Measurements from ENCODE around the gene ASS1.

Gene ASS1

GRCh38 chr9:130414910-130415746 lies 29.6 kb upstream of the ASS1 start:
- DNase-seq: no peak
- in situ Hi-C loops (cut with MboI; ENCODE audit: low pct_unique_long_range_greater_than_20kb, low sequenced_read_pairs): no loop called here

DNA sequence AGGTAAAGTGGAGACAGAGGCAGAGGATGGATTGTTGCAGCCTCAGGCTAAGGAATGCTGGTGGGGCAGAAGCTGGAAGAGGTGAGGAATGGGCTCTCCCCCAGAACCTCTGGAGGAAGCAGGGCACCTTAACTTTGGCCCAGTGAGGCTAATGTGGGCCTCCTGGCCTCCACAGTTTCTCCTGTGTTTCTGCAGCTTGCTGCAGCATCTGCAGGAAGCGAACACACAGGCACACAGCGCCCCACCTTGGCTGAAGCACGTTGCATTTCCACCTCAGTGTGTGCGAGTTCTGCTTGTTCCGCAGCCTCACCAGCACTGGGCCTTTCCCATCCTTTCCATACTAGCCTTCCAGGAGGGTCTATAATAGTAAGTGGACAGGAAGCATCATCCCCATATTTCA lies 27.2 kb upstream of the ASS1 start:
- in situ Hi-C loops (cut with MboI; ENCODE audit: low pct_unique_long_range_greater_than_20kb, low sequenced_read_pairs): no loop called here

DNA sequence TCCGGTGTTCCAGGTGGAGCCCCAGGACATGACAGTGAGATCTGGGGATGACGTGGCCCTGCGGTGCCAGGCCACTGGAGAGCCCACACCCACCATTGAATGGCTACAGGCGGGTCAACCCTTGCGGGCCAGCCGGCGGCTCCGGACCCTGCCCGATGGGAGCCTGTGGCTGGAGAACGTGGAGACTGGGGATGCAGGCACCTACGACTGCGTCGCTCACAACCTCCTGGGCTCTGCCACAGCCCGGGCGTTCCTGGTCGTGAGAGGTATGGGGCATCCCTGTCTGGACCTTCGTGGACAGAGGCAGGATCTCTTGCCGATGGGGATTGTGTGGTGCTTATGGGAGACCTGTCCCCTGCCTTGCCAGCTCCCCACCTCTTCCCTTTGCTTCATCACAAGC lies 26.0 kb upstream of the ASS1 start:
- no peak for DNase-seq
- in situ Hi-C loops (cut with MboI; ENCODE audit: low pct_unique_long_range_greater_than_20kb, low sequenced_read_pairs): no loop called here

More for the DNA sequence above, 27.2 kb upstream of the ASS1 start:
- no peak for DNase-seq

GRCh38 chr9:130419521-130420035 lies 25.2 kb upstream of the ASS1 start:
- DNase-seq: no peak
- in situ Hi-C loops (cut with MboI; ENCODE audit: low pct_unique_long_range_greater_than_20kb, low sequenced_read_pairs): no loop called here

- DNase-seq: no peak
- in situ Hi-C loops (cut with MboI; ENCODE audit: low pct_unique_long_range_greater_than_20kb, low sequenced_read_pairs): no loop called here
Observed at GRCh38 chr9:130421154-130421801, 23.5 kb upstream of the ASS1 start.

- in situ Hi-C loops (cut with MboI; ENCODE audit: low pct_unique_long_range_greater_than_20kb, low sequenced_read_pairs): no loop called here
- DNase-seq: no peak
Observed at GRCh38 chr9:130421802-130422276, 22.9 kb upstream of the ASS1 start.

- no peak for DNase-seq
- in situ Hi-C loops (cut with MboI; ENCODE audit: low pct_unique_long_range_greater_than_20kb, low sequenced_read_pairs): no loop called here
Observed at GRCh38 chr9:130422546-130422945, 22.2 kb upstream of the ASS1 start.

- no peak for DNase-seq
- in situ Hi-C loops (cut with MboI; ENCODE audit: low pct_unique_long_range_greater_than_20kb, low sequenced_read_pairs): no loop called here
Observed at GRCh38 chr9:130423272-130423671, 21.5 kb upstream of the ASS1 start.

DNA sequence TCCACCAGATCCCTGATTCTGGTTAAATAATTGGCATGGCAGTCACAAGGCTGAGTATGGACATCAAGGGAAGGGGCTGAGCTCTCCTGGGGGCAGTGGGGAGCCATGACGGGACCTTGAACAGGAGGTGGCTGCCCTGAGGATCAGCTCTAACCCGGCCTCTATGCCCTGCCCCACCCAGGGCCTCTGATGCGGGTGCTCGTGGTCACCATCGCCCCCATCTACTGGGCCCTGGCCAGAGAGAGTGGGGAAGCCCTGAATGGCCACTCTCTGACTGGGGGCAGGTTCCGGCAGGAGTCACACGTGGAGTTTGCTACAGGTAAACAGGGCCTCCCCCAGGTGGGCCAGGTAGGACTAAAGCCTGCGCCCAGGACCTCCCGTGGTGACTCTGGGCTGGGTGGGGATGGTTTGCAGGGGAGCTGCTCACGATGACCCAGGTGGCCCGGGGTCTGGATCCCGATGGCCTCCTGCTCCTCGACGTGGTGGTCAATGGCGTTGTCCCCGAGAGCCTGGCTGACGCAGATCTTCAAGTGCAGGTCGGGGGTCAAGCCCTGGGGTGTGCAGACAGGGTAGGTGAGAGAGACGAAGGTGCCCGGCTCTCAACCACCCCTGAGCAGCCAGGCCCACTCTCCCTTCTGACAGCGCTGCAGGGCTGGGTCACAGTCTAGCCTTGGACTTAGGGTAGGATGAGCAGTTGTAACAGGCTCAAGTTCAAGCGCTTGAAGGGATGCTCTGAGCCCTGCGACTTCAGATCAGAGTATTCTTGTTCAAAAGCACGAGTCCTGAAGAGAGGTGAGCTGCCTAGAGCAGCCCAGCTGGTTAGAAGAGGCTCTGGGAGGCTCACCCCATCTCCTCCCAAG lies 19.9 kb upstream of the ASS1 start:
- no peak for DNase-seq
- in situ Hi-C loops (cut with MboI; ENCODE audit: low pct_unique_long_range_greater_than_20kb, low sequenced_read_pairs): no loop called here

DNA sequence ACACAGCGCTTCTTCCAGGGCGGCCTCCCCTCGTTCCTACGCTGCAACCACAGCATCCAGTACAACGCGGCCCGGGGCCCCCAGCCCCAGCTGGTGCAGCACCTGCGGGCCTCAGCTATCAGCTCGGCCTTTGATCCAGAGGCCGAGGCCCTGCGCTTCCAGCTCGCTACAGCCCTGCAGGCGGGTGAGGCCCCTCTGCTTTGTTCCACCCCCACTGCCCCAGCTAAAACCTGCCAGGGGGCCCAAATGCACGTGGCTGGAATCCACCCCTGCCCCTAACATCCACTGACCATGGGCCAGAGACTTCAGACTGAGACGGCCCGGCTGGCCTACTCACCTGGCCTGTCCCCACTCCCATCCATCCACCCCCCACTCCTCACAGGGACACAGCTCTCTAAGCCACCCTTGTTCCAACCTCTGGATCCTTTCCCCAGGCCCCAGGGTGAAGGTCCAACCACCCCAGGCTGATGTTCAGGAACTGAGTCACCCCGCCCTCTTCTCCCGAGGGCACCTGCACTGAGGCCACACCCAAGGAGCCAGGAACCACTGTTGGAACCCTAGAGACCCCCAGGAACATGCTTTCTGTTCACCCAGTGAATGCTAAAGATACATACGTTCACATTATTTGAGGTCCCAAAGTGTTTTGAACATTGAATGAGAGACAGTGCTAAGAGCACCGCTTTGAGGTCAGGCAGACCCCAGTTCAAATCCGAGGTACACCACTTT lies 18.9 kb upstream of the ASS1 start:
- in situ Hi-C loops (cut with MboI; ENCODE audit: low pct_unique_long_range_greater_than_20kb, low sequenced_read_pairs): no loop called here

DNA sequence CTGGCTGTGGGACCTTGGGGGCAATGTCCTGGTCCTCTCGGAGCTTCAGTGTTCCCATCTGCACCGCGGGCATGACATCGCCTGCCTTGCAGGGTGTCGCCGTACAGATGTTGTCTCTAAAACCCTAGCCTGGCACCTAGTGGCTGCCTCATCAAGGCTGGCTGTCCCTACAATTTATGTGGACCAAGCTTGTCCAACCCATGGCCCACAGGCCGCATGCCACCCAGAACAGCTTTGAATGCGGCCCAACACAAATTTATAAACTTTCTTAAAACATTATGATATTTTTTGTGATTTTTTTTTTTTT lies 18.3 kb upstream of the ASS1 start:
- DNase-seq: no peak
- in situ Hi-C loops (cut with MboI; ENCODE audit: low pct_unique_long_range_greater_than_20kb, low sequenced_read_pairs): no loop called here

More for the DNA sequence above, 18.9 kb upstream of the ASS1 start:
- no peak for DNase-seq

DNA sequence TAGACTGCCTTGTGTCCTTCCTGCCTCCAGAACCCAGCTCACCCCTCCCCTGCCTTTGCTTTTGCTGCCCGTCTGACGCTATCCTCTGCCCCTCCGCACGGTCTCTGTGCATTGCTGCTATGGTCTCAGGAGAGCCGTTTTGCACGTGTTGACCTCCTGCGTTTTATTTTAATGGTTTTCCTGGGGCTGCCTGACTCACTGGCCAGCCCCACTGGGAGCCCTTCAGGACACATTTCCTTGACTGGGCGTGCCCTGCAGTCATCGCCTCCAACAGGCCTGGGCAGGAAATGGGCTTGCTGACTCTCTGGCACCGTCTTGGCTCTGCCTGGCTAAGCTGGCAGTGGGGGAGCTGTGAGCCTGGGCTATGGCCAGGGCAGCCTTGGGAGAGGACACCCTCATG lies 17.9 kb upstream of the ASS1 start:
- DNase-seq: no peak
- in situ Hi-C loops (cut with MboI; ENCODE audit: low pct_unique_long_range_greater_than_20kb, low sequenced_read_pairs): no loop called here

DNA sequence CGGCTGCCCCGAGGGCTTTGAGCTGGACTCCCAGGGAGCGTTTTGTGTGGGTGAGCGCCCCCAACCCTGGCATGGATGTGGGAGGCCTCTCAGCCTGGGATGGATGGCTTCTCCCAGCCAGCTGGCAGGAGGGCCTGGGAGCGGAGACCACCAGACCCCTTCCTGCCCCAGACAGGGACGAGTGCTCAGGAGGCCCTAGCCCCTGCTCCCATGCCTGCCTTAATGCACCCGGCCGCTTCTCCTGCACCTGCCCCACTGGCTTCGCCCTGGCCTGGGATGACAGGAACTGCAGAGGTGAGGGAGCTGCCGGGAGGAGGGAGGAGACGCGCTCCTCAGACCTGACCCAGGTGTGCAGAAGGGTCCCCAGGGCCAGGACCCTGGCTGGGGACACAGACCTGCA lies 17.4 kb upstream of the ASS1 start:
- no peak for DNase-seq
- in situ Hi-C loops (cut with MboI; ENCODE audit: low pct_unique_long_range_greater_than_20kb, low sequenced_read_pairs): no loop called here

- DNase-seq: no peak
- in situ Hi-C loops (cut with MboI; ENCODE audit: low pct_unique_long_range_greater_than_20kb, low sequenced_read_pairs): no loop called here
Observed at GRCh38 chr9:130428086-130428665, 16.6 kb upstream of the ASS1 start.

DNA sequence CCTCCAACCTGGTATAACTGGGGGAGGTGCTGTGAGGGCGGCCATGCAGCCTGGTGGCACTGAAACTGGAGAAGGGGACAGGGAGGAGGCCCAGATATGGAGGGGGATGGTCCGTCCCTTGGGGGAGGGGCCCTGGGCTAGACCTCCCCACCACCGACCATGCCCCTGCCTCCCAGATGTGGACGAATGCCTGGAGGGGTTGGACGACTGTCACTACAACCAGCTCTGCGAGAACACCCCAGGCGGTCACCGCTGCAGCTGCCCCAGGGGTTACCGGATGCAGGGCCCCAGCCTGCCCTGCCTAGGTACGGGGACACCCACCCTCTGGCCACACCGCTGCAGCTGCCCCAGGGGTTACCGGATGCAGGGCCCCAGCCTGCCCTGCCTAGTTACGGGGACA lies 15.4 kb upstream of the ASS1 start:
- in situ Hi-C loops (cut with MboI; ENCODE audit: low pct_unique_long_range_greater_than_20kb, low sequenced_read_pairs): no loop called here
- DNase-seq: no peak

GRCh38 chr9:130429831-130430230 lies 14.9 kb upstream of the ASS1 start:
- DNase-seq: no peak
- in situ Hi-C loops (cut with MboI; ENCODE audit: low pct_unique_long_range_greater_than_20kb, low sequenced_read_pairs): no loop called here

DNA sequence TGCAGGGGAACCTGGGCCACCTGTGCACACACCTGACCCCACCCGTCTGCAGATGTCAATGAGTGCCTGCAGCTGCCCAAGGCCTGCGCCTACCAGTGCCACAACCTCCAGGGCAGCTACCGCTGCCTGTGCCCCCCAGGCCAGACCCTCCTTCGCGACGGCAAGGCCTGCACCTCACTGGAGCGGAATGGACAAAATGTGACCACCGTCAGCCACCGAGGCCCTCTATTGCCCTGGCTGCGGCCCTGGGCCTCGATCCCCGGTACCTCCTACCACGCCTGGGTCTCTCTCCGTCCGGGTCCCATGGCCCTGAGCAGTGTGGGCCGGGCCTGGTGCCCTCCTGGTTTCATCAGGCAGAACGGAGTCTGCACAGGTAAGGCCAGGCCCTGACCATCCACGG lies 14.5 kb upstream of the ASS1 start:
- in situ Hi-C loops (cut with MboI; ENCODE audit: low pct_unique_long_range_greater_than_20kb, low sequenced_read_pairs): no loop called here
- DNase-seq: no peak

DNA sequence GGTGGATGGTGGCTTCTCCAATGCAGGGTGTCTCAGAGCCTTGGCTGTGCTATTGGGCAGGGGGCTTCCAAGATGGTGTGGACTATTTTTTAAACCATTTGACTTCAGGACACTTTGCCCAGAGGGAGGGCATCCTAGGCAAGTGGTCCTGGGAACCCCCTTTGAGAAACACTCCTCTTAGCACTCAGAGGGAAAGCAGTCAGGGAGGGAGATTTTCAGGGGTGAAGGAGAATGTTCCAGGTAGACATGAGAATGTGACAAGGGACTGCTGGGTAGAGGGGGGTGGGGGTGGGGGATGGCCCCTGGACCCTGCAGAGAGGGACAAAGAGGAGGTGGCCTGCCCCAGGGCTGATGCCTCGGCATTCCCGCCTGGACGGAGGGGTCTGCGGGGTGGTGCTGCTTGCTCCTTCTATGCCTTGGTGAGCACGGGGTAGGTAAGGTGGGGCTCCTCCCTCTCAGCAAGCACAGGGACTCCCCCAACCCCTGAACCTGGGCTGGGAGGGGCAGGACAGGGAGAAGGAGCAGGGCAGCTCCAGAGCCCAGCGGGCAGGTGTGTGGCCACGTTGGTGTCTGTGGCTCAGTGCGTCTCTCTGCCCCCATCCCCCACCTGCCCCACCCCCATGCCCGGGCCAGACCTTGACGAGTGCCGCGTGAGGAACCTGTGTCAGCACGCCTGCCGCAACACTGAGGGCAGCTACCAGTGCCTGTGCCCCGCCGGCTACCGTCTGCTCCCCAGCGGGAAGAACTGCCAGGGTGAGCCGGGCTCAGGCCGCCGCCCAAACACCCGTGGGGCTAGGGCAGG lies 13.8 kb upstream of the ASS1 start:
- in situ Hi-C loops (cut with MboI; ENCODE audit: low pct_unique_long_range_greater_than_20kb, low sequenced_read_pairs): no loop called here
- no peak for DNase-seq
